ENCODE results near the gene TCERG1L. TPM values are rescaled to one million over a fixed set of nuclear protein-coding genes. Genes with fewer than 3 reads are reported as not detected.
A peak's percentile ranks its signal among the peaks of the same experiment; 100 is the strongest.

TCERG1L gene
- polyA plus RNA-seq, 3 donors = not detected

GRCh38 chr10:131068760-131069159 lies 242.8 kb downstream of the TCERG1L start:
- Mint-ChIP-seq H3K27ac (peak overlapping the region in 1 of 7 donors; percentile 42), H3K27me3 (ENCODE audit: low read depth in 3 of 3) (peaks cover 1 to 10% (median 4%) of the 10 kb centered on the region in 3 donors), H3K9me3 (peaks cover 0 to 3% (median 0%) of the 10 kb centered on the region in 7 donors), H3K4me1 (no peaks in the 10 kb centered on the region), H3K36me3 (no peaks in the 10 kb centered on the region), H3K4me3 (no peak overlapping the region)
- no peak overlapping the region for H2AFZ ChIP-seq (ENCODE audit: insufficient read depth, low read depth, low read length, poor library complexity, severe bottlenecking)
- intact Hi-C loops (cut with micrococcal nuclease) = no loop called here
- TF ChIP-seq CTCF (IDR thresholded peaks at IDR 0.05) = no peak
- H3K79me2 ChIP-seq (ENCODE audit: insufficient read depth, low read length) = no peaks in the 10 kb centered on the region
- H4K20me1 ChIP-seq (ENCODE audit: insufficient read depth, low read length) = no peaks in the 10 kb centered on the region
- no CpG with 5 or more reads among the region's 6 CpGs for WGBS (ENCODE audit: insufficient coverage)
- no peak overlapping the region for H3K4me3 ChIP-seq (replicated peaks in 1 of 3; ENCODE audit: low read depth in 2 of 3, low read length in 3 of 3)
- H3K36me3 ChIP-seq (replicated peaks in 1 of 2; ENCODE audit: control insufficient read depth in 1 of 2, insufficient read depth in 2 of 2, low read length in 2 of 2) = no peaks in the 10 kb centered on the region
- peaks cover 0 to 4% of the 10 kb centered on the region in 2 donors for H3K9me3 ChIP-seq (replicated peaks in 1 of 2; ENCODE audit: control insufficient read depth in 1 of 2, insufficient read depth in 1 of 2, low read length in 2 of 2)
- H3K9ac ChIP-seq (ENCODE audit: insufficient read depth, low read length, poor library complexity, severe bottlenecking) = no peak overlapping the region
- no peak for DNase-seq
- H3K4me1 ChIP-seq (ENCODE audit: control insufficient read depth in 1 of 2, insufficient read depth in 2 of 2, low read length in 2 of 2) = no peaks in the 10 kb centered on the region
- H3K27ac ChIP-seq (ENCODE audit: low read depth in 1 of 2, low read length in 2 of 2) = no peak overlapping the region
- H3K4me2 ChIP-seq (replicated peaks; ENCODE audit: extremely low read depth, low read length, poor library complexity, severe bottlenecking) = no peak overlapping the region
- H3K27me3 ChIP-seq (ENCODE audit: control insufficient read depth in 2 of 2, insufficient read depth in 2 of 2, low read length in 2 of 2) = no peaks in the 10 kb centered on the region

GRCh38 chr10:131068311-131068710 lies 243.2 kb downstream of the TCERG1L start:
- Histone ChIP-seq H3K4me2 (replicated peaks; ENCODE audit: extremely low read depth, low read length, poor library complexity, severe bottlenecking) (no peak overlapping the region), H3K79me2 (ENCODE audit: insufficient read depth, low read length) (no peaks in the 10 kb centered on the region), H3K36me3 (replicated peaks in 1 of 2; ENCODE audit: control insufficient read depth in 1 of 2, insufficient read depth in 2 of 2, low read length in 2 of 2) (no peaks in the 10 kb centered on the region), H3K27me3 (ENCODE audit: control insufficient read depth in 2 of 2, insufficient read depth in 2 of 2, low read length in 2 of 2) (no peaks in the 10 kb centered on the region), H3K27ac (ENCODE audit: low read depth in 1 of 2, low read length in 2 of 2) (no peak overlapping the region), H4K20me1 (ENCODE audit: insufficient read depth, low read length) (no peaks in the 10 kb centered on the region), H2AFZ (ENCODE audit: insufficient read depth, low read depth, low read length, poor library complexity, severe bottlenecking) (no peak overlapping the region), H3K9me3 (replicated peaks in 1 of 2; ENCODE audit: control insufficient read depth in 1 of 2, insufficient read depth in 1 of 2, low read length in 2 of 2) (peaks cover 0 to 4% of the 10 kb centered on the region in 2 donors), H3K4me1 (ENCODE audit: control insufficient read depth in 1 of 2, insufficient read depth in 2 of 2, low read length in 2 of 2) (no peaks in the 10 kb centered on the region), H3K9ac (ENCODE audit: insufficient read depth, low read length, poor library complexity, severe bottlenecking) (no peak overlapping the region), H3K4me3 (replicated peaks in 1 of 3; ENCODE audit: low read depth in 2 of 3, low read length in 3 of 3) (no peak overlapping the region)
- intact Hi-C loops (cut with micrococcal nuclease) = no loop called here
- no peak for TF ChIP-seq CTCF (IDR thresholded peaks at IDR 0.05)
- peaks cover 0 to 3% (median 0%) of the 10 kb centered on the region in 7 donors for H3K9me3 Mint-ChIP-seq
- H3K4me1 Mint-ChIP-seq = no peaks in the 10 kb centered on the region
- H3K4me3 Mint-ChIP-seq = no peak overlapping the region
- DNase-seq = no peak
- peak overlapping the region in 1 of 7 donors; percentile 64 for H3K27ac Mint-ChIP-seq
- H3K36me3 Mint-ChIP-seq = no peaks in the 10 kb centered on the region
- peaks cover 4 to 10% (median 4%) of the 10 kb centered on the region in 3 donors for H3K27me3 Mint-ChIP-seq (ENCODE audit: low read depth in 3 of 3)
- WGBS (ENCODE audit: insufficient coverage) = 99% methylated on average over 11 of the region's 16 CpGs
